ENCODE results near the gene MKNK2.

DNA sequence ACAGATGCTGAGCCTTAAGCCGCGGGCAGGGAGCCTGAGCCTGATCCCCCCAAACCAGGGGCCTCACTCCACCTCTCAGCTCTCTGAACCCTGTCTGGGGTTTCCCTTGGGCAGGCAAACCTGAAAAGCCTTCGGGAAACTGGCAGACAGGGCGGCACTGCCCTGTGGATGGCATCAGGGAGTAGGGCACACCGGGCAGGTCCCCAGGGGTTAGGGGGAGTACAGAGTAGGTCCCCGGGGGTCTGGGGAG is 9.7 kb downstream of the MKNK2 start:
- TF ChIP-seq CTCF (IDR thresholded peaks at IDR 0.05; ENCODE audit: poor library complexity, severe bottlenecking), result no peak
- no peak for TF ChIP-seq POLR2AphosphoS5 (IDR thresholded peaks at IDR 0.05)
- no peak for TF ChIP-seq TAF1 (IDR thresholded peaks at IDR 0.05; ENCODE audit: low read depth)
- TF ChIP-seq EZH2 (IDR thresholded peaks at IDR 0.05; ENCODE audit: borderline replicate concordance, insufficient read depth, low read length, poor library complexity, severe bottlenecking), result no peak
- TF ChIP-seq MXI1 (conservative IDR thresholded peaks at IDR 0.05; ENCODE audit: poor library complexity, severe bottlenecking), result no peak
- no peak for TF ChIP-seq RAD21 (conservative IDR thresholded peaks at IDR 0.05)
